ENCODE measurements around the gene BACE1-AS.
"Not testable (repeated sequence)": the region's sequence is repeated elsewhere in the genome, so short reads cannot be mapped to it uniquely, and the experiment has no call there.

The BACE1-AS gene

DNA sequence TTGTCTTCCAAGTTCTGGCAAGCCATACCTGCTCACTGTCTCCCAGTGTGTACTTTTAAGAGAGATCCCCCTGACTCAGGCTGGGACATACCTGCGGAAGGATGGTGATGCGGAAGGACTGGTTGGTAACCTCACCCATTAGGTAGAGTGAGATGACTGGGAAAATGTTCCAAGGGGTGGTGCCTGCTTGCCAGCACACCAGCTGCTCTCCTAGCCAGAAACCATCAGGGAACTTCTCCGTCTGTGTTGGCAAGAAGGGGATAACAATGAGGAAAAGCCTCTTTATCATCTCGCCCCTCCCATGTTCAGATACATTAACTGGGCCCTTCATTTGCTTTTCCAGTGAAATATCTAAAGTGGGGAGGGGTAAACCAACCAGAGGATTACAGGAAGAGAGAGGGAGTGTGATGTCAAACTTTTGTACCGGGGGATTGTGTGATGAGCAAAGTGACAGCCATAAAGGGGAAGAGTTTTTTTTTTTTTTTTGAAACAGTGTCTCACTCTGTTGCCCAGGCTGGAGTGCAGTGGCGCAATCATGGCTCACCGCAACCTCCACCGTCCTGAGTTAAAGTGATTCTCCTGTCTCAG, at the start of gene BACE1-AS:
BACE1-AS (plus strand) TSS at position 538 of the 588 bp plus-strand sequence.
- DNase-seq = no peak

DNA sequence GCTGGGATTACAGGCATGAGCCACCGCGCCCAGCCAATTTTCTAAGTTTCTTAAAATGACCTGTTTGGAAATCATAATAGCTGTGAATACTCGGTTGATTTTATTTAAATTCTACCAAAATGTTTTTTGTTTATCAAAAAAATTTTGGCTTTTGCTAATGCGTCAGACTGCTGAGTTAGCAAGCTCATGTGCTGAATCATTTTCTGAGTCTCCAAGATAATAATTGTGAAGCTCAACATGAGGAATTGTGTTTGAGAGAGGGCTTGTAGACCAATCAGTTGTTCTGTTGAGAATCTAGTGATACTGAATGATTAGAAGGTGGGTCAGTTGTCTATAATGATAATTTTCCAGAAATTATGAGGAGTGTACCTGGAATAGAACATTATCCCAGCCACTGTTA, 42.8 kb upstream of the BACE1-AS start:
- DNase-seq = no peak

DNA sequence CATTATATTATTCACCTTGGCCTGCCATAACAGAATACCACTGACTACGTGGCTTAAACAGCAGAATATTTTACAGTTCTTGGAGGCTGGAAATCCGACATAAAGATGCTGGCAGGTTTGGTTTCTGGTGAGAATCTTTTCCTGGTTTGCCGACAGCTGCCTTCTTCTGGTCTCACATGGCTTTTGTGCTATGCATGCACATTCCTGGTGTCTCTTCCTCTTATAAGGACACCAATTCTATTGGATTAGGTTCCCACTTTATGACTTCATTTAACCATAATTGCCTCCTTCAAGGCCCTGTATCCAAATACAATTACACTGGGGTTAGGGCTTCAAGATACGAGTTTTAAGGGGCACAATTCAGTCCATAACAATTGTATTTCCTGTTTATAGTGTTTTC, 41.6 kb upstream of the BACE1-AS start:
- DNase-seq = no peak

DNA sequence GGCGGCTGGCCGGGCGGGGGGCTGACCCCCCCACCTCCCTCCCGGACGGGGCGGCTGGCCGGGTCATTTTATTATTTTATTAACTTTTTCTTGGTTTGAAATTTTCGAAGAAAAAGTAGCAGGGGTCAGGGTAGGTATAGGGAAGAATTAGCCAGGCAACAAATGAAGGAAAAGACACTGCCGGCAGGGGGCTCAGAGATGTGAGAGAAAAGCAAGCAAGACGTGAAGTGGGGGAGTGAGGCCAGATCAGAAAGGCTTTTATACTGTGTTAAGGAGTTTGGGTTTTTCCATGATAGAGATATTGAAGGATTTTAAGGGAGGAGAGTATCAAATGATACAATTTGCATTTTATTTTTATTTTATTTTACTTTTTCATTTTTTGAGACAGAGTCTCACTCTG, 39.6 kb upstream of the BACE1-AS start:
- DNase-seq = no peak

DNA sequence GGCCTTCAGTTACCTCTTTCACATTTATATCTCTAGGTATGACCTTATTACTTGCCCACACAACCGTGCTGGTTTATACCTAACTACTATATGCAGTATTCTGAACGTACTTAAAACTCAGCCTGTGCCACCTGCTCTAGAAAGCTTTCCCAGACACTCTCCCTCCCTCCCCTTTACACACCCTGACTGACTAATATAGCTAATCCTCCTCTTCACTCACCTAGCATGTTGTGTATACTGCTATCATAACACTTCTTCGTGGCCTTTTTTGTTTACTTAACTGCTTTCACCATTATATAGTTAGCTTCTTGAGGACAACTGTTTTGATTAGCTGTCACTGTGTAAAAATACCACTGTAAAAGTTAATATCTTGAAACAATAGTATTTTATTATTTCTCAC, 35.2 kb upstream of the BACE1-AS start:
- DNase-seq = no peak

DNA sequence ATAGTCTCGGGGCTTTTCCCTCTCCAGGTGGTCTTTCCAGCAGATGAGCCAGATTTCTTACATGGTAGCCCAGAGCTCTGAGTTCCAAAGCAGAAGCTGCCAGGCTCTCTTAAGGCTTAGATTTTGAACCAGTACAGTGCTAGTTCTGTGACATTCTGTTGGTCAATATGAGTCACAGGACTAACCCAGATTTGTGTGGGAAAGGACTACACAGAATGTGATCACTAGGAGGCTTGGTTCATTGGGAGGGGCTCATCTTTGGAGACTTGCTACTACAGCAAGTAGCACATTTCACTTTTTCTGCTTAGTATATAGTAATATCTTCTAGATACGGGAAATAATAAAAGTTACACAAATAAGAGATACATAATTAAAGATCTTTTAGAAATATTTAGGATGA, 34.6 kb upstream of the BACE1-AS start:
- no peak for DNase-seq

DNA sequence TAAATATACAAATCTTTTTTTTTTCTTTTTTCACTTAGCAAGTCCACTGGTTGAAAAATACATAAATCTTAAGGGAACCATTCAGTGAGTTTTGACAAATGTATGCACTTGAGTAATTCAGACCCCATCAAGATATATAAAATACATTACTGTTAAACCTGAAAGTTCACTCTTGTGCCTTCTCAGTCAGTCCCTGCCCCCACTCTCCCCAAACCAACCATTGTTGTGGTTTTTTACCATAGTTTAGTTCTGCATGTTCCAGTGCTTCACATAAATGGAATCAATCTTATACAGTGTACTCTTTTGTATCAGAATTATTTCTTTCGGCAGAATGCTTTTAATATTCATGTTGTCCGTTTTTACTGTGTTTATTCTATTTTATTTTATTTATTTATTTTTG, 32.6 kb upstream of the BACE1-AS start:
- DNase-seq = no peak

DNA sequence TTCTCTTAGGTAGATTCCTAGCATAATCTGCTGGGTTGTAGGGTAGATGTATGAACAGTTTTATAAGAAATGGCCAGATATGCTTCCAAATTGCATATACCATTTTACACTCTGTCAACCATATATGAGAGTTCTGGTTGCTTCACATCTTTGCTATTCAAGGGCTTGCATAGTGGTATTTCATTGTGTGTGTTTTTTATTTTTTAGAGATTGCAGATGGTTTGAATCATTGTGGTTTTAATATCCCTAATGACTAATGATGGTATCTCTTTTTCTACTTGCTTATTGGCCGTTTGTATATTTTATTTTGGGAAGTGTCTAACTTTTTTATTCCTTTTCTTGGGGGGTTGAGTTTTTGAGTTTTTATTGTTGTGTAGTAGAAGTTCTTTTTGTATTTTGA, 31.7 kb upstream of the BACE1-AS start:
- DNase-seq = no peak

DNA sequence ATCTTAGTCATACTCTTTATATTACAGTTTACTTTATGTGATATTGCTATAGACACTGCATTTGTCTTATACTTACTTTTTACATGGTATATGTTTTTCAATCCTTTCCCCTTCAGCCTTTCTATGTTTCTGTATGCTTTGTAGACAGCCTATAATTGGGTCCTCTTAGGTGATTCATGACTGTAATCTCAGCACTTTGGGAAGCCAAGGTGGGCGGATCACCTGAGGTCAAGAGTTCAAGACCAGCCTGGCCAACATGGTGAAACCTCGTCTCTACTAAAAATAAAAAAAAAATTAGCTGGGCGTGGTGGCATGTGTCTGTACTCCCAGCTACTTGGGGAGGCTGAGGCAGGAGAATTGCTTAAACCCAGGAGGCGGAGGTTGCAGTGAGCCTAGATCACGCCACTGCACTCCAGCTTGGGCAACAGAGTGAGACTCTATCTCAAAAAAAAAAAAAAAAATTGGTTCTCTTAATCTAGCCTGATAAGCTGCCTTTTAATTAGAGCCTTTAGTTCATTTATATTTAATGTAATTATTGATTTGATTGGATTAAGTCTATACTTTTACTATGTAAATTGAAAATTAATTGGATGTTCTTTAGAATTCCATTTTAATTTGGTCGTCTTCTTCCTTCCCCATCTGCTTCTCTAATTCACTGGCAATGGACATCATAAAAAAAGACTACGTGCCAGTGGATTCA, 26.4 kb upstream of the BACE1-AS start:
- not testable (repeated sequence) for DNase-seq

DNA sequence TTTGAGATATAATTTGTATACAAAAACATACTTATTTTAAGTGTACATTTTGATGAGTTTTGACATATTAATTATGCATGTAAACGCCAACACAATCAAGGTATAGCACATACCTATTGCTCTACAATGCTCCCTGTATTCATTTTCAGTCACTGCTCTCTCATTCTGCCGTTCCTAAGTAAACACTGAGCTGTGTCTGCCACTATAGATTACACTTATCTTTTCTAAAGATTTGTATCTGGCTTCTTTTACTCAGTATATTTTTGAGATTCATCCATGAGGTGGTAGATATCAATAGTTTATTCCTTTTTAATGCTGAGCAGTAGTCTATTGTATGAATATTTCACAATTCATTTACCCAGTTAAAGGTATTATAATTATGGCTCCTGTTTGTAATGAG, 25.4 kb upstream of the BACE1-AS start:
- DNase-seq = no peak

DNA sequence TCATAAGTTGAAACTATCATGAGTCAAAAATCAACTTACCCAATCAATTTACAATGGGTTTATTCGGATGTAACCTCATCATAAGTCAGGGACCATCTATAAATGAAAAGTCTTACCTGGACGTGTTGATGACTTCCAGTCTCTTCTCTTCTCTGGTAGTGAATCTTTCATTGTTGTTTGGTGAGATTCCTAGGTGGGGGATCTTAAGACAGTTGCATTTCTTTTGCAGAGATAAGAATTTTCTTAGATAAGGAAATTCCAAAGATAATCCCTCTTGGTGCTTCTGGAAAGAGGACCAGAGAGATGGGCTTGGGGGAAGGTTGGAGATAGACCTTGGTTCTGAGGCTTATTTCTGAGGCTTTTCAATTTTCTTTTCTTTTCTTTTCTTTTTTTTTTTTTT, 21.3 kb upstream of the BACE1-AS start:
- DNase-seq = no peak

DNA sequence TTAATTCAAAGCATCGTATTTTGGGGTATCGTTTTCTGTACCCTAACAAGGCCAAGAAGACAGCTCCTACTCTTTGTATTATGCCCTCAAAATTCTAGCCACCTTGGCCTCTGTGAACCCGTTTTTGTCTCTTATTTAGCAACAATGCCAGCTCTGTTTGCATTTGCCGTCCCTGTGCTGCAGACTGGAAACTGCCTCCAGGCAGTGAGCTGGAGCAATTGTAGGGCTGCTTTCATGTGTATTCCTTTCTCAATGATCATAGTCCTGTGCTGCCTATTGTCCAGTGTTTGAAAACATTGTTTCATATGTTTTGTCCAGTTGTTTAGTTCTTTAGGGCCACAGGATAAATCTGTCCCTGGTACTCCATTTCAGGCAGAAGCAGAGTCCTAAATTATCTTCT, 19.9 kb upstream of the BACE1-AS start:
- no peak for DNase-seq

DNA sequence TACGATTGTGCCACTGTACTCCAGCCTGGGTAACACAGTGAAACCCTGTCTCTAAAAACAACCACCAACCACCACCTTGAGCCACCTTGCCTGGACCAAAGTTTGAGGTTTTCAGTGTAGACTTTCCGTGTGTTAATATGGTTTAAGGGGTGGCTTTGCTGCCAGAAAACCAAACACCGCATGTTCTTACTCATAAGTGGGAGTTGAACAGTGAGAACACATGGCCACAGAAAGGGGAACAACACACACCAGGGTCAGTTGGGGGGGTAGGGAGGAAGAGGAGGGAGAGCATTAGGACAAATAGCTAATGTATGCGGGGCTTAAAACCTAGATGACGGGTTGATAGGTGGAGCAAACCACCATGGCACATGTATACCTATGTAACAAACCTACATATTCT, 19.0 kb upstream of the BACE1-AS start:
- not testable (repeated sequence) for DNase-seq

DNA sequence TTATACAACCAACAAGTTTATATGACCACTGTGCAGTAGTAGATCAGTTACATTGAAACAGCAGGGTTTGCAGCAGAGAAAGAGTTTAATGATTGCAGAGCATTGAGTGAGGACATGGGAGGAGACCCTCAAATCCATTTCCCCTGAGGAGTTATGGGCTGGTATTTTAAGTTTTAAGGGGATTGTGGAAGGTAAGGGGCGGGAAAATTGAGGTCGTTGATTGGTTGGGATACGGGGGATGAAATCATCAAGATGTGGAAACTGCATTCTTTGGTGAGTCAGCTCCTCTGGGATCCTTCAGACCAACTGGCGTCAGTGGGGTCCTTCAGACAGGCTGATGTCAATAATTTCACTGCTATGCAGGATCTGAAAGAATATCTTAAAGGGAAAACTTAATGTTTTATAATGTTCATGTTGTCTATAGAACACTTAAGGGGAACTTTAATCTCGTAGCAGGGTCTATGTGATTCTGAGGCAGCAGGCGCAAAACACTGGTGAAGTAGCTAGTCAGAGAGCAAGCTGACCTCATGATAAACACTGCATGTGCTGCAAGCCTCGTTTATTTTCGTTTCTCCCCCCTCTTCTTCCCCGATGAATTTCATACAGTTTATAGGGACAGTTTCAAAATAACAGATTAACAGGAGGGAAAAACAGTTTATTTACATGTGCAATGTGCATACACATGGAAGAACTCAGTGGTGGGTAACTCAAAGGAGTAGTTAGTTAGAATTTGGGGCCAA, 17.4 kb upstream of the BACE1-AS start:
- no peak for DNase-seq

DNA sequence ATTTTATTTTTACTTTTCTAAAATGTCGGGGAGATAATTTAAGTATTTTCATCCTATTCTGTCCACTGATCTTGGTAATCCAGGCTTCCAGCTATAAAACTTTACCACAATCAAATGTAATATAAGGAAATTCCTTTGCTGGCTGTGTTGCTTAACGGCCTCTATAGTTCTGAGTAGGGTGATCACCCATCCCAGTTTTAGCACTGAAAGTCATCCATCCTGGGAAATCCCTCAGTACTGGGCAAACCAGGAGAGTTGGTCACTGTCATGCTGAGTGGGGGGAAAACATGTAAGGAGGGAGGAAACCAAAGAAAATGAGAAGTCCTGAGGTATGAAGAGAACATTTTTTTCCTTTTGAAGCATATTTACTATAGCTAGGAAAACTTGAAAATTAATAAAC, 12.8 kb upstream of the BACE1-AS start:
- no peak for DNase-seq

DNA sequence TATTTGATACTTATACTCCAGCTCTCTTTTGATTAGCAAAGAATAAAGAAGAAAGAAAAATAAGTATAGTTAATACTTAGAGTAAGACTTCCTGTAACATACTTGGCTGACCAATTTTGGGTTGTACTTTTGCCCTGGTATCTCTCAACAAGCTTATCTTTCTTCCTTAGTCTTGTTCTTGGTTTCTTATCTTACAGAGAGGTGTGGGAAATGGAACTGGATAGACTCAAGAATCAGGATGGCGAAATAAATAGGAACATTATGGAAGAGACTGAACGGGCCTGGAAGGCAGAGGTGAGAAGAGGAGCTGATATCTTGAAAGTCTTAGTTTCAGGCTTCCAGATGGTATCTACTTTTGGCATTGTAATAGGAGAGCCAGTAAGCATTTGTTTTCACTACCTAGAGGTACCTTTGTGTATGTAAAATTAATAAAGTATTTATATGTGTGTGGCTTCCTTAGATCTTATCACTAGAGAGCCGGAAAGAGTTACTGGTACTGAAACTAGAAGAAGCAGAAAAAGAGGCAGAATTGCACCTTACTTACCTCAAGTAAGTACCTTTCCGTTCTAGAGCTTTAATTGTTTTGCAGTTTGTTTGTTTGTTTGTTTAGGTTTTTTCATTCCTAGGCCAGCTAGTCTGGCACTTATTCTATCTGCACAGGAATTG, 11.3 kb upstream of the BACE1-AS start:
- DNase-seq = no peak

DNA sequence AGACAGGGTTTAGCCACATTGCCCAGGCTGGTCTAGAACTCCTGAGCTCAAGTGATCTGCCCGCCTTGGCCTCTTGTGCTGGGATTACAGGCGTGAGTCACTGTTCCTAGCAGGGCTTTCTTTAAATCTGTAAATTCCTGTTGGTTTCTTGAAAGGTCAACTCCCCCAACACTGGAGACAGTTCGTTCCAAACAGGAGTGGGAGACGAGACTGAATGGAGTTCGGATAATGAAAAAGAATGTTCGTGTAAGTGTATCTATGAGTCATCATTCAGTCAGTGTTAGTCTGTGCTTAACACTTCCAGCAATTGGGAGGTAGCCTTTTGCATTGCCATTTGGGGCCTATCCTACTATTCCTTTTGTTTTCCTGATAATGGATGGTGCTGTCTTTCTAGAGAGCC, 10.0 kb upstream of the BACE1-AS start:
- DNase-seq = no peak

DNA sequence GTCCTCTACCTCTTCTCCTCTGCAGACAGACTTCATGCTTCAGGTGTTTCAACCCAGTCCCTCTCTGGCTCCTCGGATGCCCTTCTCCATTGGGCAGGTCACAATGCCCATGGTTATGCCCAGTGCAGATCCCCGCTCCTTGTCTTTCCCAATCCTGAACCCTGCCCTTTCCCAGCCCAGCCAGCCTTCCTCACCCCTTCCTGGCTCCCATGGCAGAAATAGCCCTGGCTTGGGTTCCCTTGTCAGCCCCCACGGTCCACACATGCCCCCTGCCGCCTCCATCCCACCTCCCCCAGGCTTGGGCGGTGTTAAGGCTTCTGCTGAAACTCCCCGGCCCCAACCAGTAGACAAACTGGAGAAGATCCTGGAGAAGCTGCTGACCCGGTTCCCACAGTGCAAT, 9.3 kb upstream of the BACE1-AS start:
- DNase-seq = no peak

DNA sequence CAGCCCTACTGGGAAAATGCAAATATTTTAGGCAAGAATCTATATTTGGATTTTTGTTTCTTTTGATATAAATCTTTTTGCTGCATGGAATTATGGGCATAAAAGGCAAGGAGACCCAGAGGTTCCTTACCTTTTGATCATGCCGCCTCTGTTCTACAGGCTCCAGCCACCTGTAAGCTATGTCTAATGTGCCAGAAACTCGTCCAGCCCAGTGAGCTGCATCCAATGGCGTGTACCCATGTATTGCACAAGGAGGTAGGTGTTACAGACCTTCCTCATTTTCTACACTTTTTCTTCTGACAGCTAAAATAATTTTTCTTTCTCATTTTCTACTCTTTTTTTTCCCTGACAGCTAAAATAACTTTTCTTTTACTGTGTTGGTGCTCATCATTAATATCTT, 8.2 kb upstream of the BACE1-AS start:
- no peak for DNase-seq

DNA sequence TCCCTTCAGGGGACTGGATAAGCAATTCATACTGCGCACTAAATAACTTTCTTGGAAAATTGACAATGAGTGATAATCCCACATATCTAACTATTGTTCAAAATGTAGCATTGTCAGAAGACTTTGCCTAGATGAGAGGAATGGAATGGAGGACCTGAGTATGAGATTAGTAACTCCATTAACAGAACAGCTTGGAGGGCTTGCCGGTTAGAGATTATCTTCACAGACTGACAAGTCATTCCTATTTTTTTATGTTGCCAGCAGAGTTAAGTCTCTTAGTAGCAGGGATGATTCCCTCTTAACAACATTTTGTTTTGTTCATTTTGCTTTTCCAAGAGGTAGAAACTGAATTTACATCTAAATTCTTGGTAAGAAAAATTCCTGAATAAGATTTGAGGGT, 7.1 kb upstream of the BACE1-AS start:
- DNase-seq = no peak

DNA sequence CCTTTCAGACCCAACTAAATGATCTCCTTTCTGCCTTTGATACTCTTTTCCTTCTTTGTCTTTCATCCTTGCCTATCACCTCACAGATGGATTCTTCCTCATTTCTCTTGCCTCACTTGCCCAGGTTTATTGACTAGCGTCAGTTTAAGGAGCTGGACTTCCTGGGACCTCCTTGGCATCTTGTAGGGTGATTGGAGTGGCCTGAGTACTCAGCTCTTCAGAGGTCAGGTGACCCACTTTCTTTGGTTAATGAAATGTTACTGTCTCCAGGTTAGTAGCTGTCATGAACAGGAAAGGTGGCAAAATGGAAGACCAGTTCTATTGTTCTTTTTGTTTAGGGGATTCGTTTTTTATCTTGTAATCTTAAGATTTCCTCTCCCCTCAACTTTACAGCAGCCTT, 4.6 kb upstream of the BACE1-AS start:
- DNase-seq = no peak

DNA sequence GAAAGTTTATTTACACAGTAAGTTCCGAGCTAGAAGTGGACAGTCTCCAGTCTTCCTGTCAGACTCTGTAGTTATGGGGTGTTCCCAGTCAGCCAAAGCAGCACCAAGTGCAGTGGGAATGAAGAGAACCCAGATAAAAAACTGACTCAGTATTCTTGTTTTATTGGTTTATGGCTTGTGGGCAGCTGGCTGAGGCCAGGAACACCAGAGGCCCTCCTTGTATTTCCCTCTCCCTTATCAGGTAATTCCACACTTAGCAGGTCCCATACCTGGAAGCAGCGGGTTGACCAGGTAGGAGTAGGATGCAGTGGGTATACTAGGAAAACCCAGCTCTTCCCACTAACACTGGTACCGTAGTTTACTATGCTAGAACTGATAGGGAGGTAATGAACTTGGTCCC, 3.5 kb upstream of the BACE1-AS start:
- no peak for DNase-seq

DNA sequence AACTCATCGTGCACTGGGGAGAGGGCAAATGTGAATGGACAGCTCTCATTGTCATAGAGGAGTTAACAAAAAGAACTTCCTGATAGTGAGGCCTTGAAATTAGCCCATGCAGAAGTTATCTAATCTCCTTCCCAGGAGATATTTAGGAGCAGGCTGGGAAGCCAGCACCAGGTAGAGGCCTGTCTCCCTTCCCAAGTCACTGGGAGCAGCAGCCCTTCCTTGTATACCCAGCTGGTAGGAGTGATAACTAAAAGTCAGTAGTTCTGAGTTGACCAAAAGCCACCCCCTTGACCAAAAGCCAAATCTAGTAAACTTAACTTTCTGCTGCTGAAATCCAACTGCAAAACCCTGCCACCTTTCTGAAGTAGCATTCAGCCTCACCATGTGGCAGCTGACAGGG, 1.4 kb upstream of the BACE1-AS start:
- no peak for DNase-seq

DNA sequence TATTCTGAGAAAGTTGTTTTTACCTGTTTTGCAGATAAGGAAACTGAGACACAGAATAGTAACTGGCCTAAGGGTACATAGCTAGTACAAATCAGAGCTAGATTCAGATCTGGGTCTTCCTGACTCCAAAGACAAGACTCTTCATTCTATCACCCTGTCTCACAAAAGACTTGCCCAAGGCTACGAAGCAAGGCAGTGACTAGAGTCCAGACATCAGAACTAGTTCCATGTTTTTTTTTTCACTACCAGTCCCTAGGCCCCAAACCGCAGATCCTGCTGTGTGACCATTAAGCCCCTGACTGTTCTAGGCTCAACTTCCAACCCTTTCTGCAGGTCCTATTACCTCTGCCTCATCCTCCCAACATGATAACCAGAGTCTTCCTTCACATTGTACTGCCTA, 1.5 kb downstream of the BACE1-AS start:
- no peak for DNase-seq
